HuH-7 (cell line): ENCODE data around the gene CAD.
A peak's percentile ranks its signal among the peaks of the same experiment; 100 is the strongest.

Experiments
- DNase-seq: peaks from one replicate; pipeline ENCODE4 v3.0.0; 2011; ENCODE audit warnings: low spot score

Gene CAD

DNA sequence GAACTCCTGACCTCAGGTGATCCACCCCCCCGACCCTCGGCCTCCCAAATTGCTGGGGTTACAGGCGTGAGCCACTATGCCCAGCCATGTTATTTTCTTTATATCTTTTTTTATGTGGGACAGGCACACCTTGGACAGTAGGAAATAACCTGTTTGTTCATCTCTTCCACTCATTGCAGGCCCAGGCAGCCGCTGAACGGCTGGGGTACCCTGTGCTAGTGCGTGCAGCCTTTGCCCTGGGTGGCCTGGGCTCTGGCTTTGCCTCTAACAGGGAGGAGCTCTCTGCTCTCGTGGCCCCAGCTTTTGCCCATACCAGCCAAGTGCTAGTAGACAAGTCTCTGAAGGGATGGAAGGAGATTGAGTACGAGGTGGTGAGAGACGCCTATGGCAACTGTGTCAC lies 8.4 kb downstream of the CAD start:
- no peak for DNase-seq

DNA sequence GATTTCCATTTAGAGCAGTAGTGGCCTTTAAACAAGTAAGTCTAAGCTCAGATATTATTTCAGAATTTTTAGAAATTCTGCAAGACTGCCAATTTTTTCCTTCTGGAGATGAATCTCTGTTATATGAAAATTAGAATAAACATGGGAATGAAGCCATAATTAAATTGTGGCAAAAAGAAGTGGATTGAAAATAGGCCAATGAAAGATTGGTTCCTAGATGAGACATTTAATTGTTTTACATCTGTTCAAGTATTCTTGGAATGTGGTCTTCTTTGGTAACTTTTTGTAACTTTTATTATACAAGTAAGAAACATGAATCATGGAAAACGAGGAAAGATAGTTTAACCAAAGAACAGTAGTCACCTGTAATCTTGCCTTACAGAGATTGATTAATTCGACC lies 10.3 kb downstream of the CAD start:
- no peak for DNase-seq

DNA sequence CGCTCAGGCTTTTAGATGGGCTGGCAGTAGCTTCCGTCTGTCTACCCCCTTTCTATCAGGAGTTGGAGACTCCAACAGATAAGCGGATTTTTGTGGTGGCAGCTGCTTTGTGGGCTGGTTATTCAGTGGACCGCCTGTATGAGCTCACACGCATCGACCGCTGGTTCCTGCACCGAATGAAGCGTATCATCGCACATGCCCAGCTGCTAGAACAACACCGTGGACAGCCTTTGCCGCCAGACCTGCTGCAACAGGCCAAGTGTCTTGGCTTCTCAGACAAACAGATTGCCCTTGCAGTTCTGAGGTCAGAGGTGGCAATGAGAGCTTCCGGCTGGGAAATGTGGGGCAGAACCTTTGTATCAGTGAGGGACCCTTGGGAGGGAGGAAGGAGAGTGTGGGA lies 14.8 kb downstream of the CAD start:
- DNase-seq = no peak

DNA sequence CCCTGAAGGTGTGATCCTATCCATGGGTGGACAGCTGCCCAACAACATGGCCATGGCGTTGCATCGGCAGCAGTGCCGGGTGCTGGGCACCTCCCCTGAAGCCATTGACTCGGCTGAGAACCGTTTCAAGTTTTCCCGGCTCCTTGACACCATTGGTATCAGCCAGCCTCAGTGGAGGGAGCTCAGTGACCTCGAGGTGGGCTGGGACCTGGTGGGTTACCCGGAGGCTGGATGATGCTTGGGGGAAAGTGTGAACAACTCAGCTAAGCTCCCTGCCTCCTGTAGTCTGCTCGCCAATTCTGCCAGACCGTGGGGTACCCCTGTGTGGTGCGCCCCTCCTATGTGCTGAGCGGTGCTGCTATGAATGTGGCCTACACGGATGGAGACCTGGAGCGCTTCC lies 16.2 kb downstream of the CAD start:
- no peak for DNase-seq

DNA sequence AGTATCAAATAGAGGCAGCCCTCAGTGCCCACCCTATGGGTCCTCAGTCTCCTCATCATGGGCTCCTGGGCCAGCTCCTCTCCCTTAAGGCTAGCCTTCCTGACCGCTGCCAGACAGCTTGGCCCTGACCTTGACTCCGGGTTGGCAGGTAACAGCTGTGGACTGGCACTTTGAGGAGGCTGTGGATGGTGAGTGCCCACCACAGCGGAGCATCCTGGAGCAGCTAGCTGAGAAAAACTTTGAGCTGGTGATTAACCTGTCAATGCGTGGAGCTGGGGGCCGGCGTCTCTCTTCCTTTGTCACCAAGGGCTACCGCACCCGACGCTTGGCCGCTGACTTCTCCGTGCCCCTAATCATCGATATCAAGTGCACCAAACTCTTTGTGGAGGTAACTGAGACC lies 19.0 kb downstream of the CAD start:
- no peak for DNase-seq

DNA sequence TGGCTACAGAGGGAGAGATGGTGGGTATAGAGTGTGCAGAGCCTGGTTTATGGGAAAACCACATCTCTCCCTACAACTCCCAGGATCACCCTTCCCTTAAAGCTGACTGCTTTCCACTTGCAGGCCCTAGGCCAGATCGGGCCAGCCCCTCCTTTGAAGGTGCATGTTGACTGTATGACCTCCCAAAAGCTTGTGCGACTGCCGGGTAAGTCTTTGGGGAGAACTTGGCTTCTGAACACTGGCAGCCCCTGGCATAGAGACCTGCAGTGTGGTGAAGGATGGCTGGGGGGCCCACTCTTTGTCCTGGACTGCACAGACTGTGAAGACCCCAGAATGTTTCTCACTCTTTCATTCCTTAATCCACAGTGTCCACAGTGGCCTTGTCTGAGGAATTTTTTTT lies 19.5 kb downstream of the CAD start:
- DNase-seq = no peak

DNA sequence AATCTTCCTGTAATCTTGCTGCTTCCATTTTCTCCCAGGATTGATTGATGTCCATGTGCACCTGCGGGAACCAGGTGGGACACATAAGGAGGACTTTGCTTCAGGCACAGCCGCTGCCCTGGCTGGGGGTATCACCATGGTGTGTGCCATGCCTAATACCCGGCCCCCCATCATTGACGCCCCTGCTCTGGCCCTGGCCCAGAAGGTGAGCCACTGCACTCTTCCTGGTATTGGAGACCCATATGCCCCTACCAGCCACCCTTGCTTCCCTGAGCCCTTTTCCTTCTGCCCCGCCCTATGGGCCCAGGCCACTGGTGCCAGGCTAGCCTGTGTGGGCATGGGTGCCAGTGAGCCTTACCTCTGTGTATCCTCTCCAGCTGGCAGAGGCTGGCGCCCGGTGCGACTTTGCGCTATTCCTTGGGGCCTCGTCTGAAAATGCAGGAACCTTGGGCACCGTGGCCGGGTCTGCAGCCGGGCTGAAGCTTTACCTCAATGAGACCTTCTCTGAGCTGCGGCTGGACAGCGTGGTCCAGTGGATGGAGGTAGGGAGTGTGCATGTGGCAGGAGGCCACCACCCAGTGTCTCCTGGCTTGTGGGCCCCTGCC lies 20.3 kb downstream of the CAD start:
- no peak for DNase-seq

DNA sequence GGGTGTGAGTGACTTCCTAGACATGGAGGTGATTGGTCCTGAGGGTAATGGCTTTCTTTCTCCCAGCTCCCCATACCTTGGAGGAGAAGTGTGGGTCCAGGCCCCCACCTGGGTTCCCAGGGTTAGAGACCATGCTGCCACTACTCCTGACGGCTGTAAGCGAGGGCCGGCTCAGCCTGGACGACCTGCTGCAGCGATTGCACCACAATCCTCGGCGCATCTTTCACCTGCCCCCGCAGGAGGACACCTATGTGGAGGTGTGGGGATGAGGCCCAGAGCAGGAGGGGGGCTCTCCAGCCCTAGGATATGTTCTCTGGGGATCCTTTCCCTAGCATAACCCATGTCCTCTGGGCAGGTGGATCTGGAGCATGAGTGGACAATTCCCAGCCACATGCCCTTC lies 21.8 kb downstream of the CAD start:
- DNase-seq = no peak

DNA sequence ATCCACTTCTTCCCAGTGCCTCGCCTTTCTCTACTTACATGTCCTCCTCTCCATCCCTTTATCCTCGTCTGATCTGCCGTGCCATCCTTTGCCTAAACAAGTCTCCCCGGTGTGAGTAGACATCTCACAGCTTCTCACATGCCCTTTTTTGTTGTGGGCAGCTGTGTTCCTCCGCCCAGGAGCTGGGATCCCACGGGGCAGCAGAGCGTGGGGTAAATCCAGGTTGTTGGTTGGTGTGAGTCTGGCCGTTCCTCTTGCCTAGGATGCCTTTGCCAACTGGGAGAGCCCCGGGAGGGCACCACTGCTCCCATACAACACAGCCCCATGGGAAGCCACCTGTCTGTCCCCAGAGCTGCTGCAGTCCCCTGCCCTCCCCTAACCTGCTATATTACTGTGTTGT lies 23.2 kb downstream of the CAD start:
- no peak for DNase-seq

DNA sequence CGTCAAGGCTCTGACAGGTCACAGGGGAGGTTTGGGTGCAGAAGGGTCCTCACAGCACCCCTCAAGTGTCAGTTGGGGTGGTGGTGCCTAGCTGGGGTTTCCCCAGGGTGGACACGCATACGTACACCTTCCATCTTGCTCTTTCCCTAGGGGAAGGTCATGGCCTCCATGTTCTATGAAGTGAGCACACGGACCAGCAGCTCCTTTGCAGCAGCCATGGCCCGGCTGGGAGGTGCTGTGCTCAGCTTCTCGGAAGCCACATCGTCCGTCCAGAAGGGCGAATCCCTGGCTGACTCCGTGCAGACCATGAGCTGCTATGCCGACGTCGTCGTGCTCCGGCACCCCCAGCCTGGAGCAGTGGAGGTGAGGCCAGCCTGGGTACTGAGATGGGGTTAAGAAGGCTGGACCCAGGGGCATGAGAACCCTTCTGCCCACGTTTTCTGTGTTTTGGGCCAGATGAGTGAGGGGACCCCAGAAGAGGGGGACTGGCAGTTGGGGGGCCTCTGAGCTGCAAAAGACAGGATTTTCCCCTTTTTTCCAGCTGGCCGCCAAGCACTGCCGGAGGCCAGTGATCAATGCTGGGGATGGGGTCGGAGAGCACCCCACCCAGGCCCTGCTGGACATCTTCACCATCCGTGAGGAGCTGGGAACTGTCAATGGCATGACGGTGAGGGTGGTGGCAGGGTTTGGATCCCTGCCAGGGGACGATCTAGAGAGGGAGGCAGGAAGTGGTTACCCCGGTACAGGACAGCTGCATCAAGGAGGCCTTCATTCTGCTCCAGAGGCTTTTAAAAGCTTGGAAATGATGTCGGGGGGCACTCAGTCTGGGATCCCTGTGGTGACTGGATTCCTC lies 24.8 kb downstream of the CAD start:
- no peak for DNase-seq

DNA sequence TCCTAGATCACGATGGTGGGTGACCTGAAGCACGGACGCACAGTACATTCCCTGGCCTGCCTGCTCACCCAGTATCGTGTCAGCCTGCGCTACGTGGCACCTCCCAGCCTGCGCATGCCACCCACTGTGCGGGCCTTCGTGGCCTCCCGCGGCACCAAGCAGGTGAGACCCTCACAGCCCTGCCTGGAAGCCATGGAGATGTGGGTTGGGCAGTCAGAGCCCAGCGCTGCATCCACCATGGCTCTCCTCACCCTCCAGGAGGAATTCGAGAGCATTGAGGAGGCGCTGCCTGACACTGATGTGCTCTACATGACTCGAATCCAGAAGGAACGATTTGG lies 25.4 kb downstream of the CAD start:
- no peak for DNase-seq

DNA sequence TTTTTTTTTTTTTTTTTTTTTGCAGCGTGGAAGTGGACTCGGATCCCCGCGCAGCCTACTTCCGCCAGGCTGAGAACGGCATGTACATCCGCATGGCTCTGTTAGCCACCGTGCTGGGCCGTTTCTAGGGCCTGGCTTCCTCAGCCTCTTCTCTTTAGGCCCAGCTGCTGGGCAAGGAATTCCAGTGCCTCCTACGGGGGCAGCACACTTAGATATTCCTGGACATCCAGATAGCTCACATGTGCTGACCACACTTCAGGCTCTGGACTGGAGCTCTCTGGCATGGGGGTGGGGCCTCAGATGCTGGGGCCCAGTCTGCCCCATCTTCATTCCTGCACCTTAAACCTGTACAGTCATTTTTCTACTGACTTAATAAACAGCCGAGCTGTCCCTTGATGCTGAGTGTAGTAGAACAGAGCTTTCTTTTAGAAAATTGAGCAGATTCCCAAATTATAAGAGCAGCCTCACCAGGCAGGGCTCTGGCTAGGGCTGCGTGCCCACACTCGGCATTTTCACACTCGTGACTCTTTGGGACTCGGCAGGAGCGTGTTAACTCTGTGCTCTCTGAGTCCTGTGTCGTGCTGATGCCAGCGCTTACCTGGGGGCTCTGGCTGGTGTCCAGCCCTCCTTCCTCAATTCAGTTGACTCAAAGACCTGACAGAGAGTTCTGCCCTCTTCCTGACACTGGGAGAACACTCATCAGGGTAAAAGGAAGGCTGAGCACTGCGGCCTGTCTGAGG lies 26.4 kb downstream of the CAD start:
- no peak for DNase-seq

DNA sequence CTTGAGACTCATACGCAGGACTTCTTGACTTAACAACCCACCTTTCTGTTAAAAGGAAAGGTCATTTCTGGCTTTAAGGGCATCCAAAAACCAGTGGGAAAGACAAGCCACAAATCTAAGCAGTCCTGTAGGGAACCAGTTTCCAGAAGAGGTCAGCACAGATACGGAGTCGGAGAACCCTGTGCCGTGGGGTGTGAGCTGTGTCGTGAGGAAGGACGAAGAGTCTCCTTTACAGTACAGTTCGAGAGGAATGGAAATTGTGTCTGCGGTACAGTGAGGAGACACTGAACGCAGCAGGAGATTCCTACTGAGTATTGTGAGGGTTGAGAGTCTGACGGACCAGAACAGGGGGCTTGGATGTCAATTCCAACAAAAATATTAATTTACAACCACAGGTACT lies 27.9 kb downstream of the CAD start:
- DNase-seq = no peak

DNA sequence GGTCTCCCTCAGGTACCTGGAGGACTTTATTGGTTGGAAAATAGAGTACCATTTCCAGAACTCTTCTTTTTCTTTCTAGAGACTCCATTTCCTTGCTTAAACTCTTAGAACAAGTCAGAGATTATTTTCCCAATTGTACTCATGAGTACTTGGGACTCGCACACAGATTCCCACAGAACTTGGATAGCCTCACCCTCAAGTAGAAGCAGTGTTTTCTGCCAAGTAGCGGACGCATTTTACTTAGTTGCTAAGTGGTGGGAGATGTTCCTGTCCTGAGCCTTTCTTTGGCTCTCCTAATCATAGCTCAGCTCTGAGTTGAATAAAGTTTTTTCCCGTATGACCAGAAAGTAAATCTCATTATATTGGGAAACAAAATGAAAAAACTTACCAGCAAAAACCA lies 28.5 kb downstream of the CAD start:
- no peak for DNase-seq

DNA sequence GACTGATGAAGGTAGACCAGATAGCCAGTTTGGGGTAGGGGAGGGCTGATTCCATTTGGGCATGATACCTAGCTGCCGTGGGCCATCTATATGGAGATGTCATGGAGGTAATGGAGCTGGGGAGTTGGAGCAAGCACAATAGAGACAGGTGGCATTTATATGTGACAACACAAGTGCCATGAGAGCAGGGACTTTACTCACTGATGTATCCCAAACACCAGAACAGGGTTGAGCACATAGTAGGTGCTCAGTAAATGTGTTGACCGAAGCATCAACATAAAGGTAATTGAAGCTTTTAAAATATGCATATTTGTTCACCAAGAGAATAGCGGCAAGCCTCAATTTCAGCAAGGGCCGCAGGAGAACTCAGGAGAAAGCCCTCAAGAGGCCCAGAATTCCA lies 30.7 kb downstream of the CAD start:
- DNase-seq = no peak

DNA sequence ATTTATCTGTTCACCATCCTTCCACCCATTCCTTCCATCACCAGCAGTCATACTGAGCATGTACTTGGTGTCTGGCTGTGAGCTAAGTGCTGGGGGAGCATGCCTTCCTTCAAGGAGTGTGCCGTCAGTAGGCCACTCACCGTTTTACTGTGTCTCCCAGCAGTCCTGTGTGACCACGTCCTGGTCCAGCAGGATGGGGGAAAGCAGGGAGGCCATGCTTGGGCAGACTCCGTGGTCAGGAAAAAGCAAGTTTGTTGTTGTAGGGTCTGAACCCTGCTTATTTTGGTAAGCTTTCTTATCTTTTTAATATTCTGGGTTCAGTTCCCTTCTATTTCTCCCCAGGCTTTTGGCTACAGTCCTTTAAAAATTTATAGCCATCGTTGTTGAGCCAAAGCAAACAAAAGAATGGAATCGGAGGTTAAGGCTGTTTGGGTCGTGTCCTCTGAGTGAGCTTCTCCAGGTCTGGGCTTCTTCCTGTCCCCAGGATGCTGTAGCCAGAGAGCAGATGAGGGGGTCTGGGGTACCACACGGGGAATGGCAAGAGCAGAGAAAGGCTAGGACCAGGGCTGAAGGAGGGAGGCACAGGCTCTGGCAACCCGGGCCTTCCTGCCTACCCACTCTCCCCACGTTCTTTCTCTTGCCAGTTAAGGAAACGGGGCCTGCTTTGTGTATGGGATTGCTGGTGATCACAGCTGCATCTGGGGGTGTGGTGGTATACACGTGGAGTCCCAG lies 32.2 kb downstream of the CAD start:
- DNase-seq = no peak

DNA sequence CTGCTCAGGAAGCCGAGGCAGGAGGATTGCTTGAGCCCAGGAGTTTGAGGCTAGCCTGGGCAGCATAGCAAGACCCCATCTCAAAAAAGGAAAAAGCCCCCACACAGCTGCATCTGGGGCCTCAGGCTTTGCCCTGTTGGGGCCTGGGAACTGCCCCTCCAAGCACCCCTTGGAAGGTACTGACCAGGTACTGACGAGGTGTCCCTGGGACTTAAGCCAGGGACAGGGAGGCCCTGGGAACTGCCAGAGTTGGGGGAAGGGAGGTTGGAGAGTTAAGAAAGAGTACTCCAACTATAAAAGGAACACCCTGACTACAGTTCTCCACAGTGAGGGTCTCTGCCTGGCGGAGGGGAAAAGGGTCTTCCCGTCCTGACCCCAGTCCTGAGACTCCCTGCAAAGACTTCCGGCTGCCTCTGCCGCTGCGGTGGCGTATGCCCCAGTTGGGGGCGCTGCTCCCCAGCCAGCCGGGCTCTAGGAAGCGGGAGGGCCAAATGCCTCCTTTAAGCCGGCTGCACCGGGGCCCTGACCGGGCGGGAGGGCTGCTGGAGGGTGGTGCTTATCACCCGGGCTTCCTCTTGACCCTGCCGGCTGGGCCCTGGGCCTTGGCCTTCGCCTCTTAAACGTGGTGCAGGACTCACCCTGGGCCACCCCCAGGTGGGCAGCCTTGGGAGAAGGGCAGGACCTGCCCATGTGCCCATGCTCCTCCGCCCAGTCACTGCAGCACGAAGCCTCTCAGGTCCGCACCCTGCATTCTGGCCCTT lies 32.9 kb downstream of the CAD start:
- DNase-seq = peak; percentile 91

DNA sequence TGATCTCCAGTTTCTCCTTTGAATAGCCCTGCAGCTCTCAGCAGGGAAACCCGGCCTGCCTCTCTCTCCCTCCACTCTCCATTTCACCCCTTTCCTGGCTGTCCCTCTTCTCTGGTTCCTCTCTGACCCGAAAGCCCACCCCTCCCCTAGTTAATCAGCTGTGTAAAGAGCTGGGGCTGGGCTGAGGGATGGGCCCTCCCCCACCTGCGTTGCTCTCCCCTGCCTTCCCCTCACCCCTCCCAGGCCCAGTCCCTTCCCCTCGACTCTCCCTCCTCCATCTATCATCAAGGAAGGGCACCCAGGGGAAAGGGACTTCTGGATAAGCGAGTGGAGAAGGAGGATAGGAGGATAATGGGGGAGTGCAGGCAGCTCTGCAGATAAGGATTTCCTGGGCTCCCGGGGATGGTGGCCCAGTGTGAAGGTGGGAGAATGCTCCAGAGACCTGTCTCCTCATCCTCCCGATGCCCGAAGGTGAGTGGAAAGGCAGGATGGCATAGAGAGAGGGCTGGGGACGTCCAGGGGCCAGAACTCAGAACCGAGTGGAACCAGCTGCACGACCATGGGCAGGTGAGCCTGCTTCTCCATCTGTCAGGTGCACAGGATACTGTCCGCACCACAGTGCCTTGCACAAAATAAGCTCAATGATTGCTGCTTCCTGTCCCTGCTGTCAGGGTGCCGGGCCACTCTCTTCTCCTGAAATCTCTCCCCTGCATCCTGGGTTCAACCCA lies 33.6 kb downstream of the CAD start:
- no peak for DNase-seq

DNA sequence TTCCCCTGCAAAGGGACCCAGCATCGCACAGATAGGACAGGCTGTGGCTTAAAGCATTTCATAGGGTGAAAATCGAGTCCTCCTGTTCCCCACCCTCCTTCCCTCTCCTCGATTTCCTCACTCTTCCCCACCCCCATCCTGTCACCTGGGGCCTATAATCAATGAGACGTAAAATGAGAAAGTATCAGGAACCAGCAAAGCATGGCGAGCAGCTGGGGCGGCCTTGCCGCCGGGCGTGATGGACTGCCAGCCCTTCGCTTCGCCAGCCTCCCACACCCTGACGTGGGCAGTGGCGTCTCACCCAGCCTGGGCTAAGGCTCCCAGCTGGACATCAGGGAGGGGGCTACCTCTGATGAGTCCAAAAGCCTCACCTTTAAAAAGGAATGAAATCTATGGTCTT lies 34.6 kb downstream of the CAD start:
- DNase-seq = no peak

DNA sequence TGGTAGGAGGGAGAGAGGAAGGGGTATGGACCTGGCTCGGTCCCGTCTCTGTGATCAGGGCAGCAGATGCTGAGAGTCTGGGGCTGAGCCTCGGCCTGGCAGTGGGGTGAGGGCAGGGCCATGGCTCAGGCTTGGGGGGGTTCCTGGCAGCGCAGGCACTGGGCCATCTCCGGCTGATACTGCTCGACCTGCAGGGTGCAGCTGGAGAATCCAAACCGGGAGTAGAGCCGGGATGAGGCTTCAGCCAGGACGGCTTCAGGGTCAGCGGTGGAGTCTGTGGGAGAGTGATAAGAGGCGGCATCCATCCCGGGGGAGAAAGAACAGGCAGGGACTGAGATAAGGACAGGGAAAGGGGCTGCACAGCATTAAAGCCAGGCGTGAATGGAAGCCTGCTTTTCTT lies 38.0 kb downstream of the CAD start:
- no peak for DNase-seq

DNA sequence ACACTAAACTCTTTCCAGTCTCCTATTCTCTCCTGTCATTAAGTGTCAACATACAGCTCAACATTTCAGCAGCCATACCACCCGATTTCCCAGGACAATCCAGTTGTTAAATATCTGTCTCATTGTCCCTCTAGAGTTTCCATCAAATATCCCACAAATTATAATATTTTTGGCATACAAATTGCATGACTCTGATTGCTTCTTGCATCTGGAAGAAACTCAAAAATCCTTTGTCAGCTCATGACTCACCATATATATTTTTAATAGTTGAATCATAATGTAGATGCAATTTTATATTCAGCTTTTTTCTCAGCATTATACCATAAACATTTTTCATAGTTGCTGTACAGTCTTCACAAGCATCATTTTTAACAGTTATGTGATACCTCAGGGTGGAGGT lies 38.5 kb downstream of the CAD start:
- no peak for DNase-seq
